Neural progenitor cell (in vitro differentiated cells): Measurements from ENCODE around the gene SNX4. TPM values are rescaled to one million over a fixed set of nuclear protein-coding genes. Genes with fewer than 3 reads are reported as not detected.

ENCODE experiments used
- DNase-seq: peaks from one replicate; pipeline ENCODE4 v3.0.0-alpha.2; 2016; ENCODE audit warnings: low spot score
- H2AFZ ChIP-seq: fragments of 200-600 bp; sonication (generic); replicated peaks from 2 replicates; pipeline ENCODE4 v1.6.1; 2016; ENCODE audit warnings: antibody characterized with exemption
- H3F3A ChIP-seq: fragments of 200-600 bp; sonication (generic); 2 replicates; pipeline ENCODE4 v1.6.1; 2016; ENCODE audit warnings: antibody characterized with exemption, low read depth
- H3K27ac ChIP-seq: fragments of 200-600 bp; sonication (generic); 2 replicates; pipeline ENCODE4 v1.5.1; 2016; ENCODE audit warnings: mild to moderate bottlenecking
- H3K27me3 ChIP-seq: fragments of 200-600 bp; sonication (generic); 2 replicates; pipeline ENCODE4 v1.6.1; 2016; ENCODE audit warnings: mild to moderate bottlenecking, moderate library complexity
- H3K36me3 ChIP-seq: fragments of 200-600 bp; sonication (generic); 2 replicates; pipeline ENCODE4 v1.5.1; 2016
- H3K4me1 ChIP-seq: fragments of 200-600 bp; sonication (generic); 2 replicates; pipeline ENCODE4 v1.6.1; 2016; ENCODE audit warnings: mixed run types
- H3K4me2 ChIP-seq: fragments of 200-600 bp; sonication (generic); 2 replicates; pipeline ENCODE4 v1.6.1; 2016
- H3K4me3 ChIP-seq: fragments of 200-600 bp; sonication (generic); 2 replicates; pipeline ENCODE4 v1.5.1; 2016
- H3K79me2 ChIP-seq: fragments of 200-600 bp; sonication (generic); 2 replicates; pipeline ENCODE4 v1.6.1; 2016; ENCODE audit warnings: low read depth
- H3K9ac ChIP-seq: fragments of 200-600 bp; sonication (generic); 2 replicates; pipeline ENCODE4 v1.6.1; 2016
- H3K9me3 ChIP-seq: fragments of 200-600 bp; sonication (generic); 2 replicates; pipeline ENCODE4 v1.5.1; 2016; ENCODE audit warnings: low read depth
- H4K20me1 ChIP-seq: fragments of 200-600 bp; sonication (generic); 2 replicates; pipeline ENCODE4 v1.6.1; 2016; ENCODE audit warnings: low read depth
- H3K27ac Mint-ChIP-seq: 3 replicates; pipeline ENCODE4 v1.8.0; 2021; ENCODE audit warnings: mixed read lengths
- H3K27me3 Mint-ChIP-seq: 2 replicates; pipeline ENCODE4 v1.8.0; 2022; ENCODE audit warnings: low read depth, mild to moderate bottlenecking, inconsistent platforms, moderate library complexity, mixed read lengths; ENCODE audit not compliant: insufficient read depth
- H3K36me3 Mint-ChIP-seq: 3 replicates; pipeline ENCODE4 v1.8.0; 2021; ENCODE audit warnings: mixed read lengths
- H3K4me1 Mint-ChIP-seq: 3 replicates; pipeline ENCODE4 v1.8.0; 2021; ENCODE audit warnings: mixed read lengths
- H3K4me3 Mint-ChIP-seq: 3 replicates; pipeline ENCODE4 v1.8.0; 2021; ENCODE audit warnings: mild to moderate bottlenecking, moderate library complexity, mixed read lengths
- H3K9me3 Mint-ChIP-seq: 3 replicates; pipeline ENCODE4 v1.8.0; 2020; ENCODE audit warnings: mixed read lengths
- CTCF ChIP-seq: fragments of 200-600 bp; sonication (generic); IDR thresholded peaks from 2 replicates; pipeline ENCODE4 v1.5.1; 2017; ENCODE audit warnings: antibody characterized with exemption, mild to moderate bottlenecking
- EZH2 ChIP-seq: fragments of 200-600 bp; sonication (generic); IDR thresholded peaks from 2 replicates; pipeline ENCODE4 v1.6.1; 2017; ENCODE audit warnings: antibody characterized with exemption, mild to moderate bottlenecking, moderate library complexity
- EZH2phosphoT487 ChIP-seq: fragments of 200-600 bp; sonication (generic); IDR thresholded peaks from 2 replicates; pipeline ENCODE4 v1.6.1; 2017; ENCODE audit warnings: antibody characterized with exemption
- total RNA-seq: library from RNA; depleted of rRNA; stranded (reverse); fragments of >200 nt; gene quantifications from 2 replicates; pipeline ENCODE4 v1.2.3, GENCODE V29; 2015; ENCODE audit warnings: low replicate concordance

SNX4 gene
- total RNA-seq, 1 donor from 2014 or later: 65.4 TPM

GRCh38 chr3:125440559-125440955 is 79.4 kb downstream of the SNX4 start:
- H2AFZ ChIP-seq: peak overlapping the region; percentile 57
- H3K27me3 Mint-ChIP-seq: peaks cover 2% of the 10 kb centered on the region
- H3K9ac ChIP-seq: no peak overlapping the region
- no peaks in the 10 kb centered on the region for H3K4me1 ChIP-seq
- peaks cover 14% of the 10 kb centered on the region for H3F3A ChIP-seq
- no peaks in the 10 kb centered on the region for H3K27me3 ChIP-seq
- DNase-seq: no peak
- no peaks in the 10 kb centered on the region for H4K20me1 ChIP-seq
- peaks cover 5% of the 10 kb centered on the region for H3K9me3 Mint-ChIP-seq
- no peak overlapping the region for H3K4me3 ChIP-seq
- no peak overlapping the region for H3K4me2 ChIP-seq
- no peak overlapping the region for H3K27ac ChIP-seq
- no peak overlapping the region for H3K4me3 Mint-ChIP-seq
- no peak for TF ChIP-seq CTCF
- TF ChIP-seq EZH2: no peak
- TF ChIP-seq EZH2phosphoT487: no peak
- no peaks in the 10 kb centered on the region for H3K36me3 ChIP-seq
- H3K4me1 Mint-ChIP-seq: peaks cover 2% of the 10 kb centered on the region
- no peak overlapping the region for H3K27ac Mint-ChIP-seq
- H3K36me3 Mint-ChIP-seq: peaks cover 5% of the 10 kb centered on the region
- no peaks in the 10 kb centered on the region for H3K79me2 ChIP-seq
- no peaks in the 10 kb centered on the region for H3K9me3 ChIP-seq

- H3K27ac Mint-ChIP-seq: no peak overlapping the region
- peaks cover 9% of the 10 kb centered on the region for H3F3A ChIP-seq
These were observed 82.2 kb downstream of the SNX4 start for GRCh38 chr3:125437631-125438435.

GRCh38 chr3:125436921-125437320 is 83.1 kb downstream of the SNX4 start:
- Histone ChIP-seq H3F3A (peaks cover 9% of the 10 kb centered on the region), H3K4me3 (no peak overlapping the region), H2AFZ (no peak overlapping the region), H3K79me2 (no peaks in the 10 kb centered on the region), H3K9me3 (no peaks in the 10 kb centered on the region), H4K20me1 (no peaks in the 10 kb centered on the region), H3K9ac (no peak overlapping the region), H3K4me2 (no peak overlapping the region), H3K36me3 (no peaks in the 10 kb centered on the region), H3K27me3 (no peaks in the 10 kb centered on the region), H3K27ac (no peak overlapping the region), H3K4me1 (no peaks in the 10 kb centered on the region)
- Mint-ChIP-seq H3K4me3 (no peak overlapping the region), H3K36me3 (no peaks in the 10 kb centered on the region), H3K9me3 (no peaks in the 10 kb centered on the region), H3K27me3 (peaks cover 5% of the 10 kb centered on the region), H3K4me1 (peaks cover 2% of the 10 kb centered on the region), H3K27ac (no peak overlapping the region)
- TF ChIP-seq CTCF (no peak), EZH2 (no peak), EZH2phosphoT487 (no peak)
- DNase-seq: no peak

More at GRCh38 chr3:125437631-125438435, 82.2 kb downstream of the SNX4 start:
- TF ChIP-seq EZH2phosphoT487 (no peak), EZH2 (no peak), CTCF (peak; percentile 99)
- H3K27me3 Mint-ChIP-seq: peaks cover 5% of the 10 kb centered on the region
- Histone ChIP-seq H4K20me1 (no peaks in the 10 kb centered on the region), H3K4me2 (no peak overlapping the region), H3K27ac (no peak overlapping the region), H3K4me3 (no peak overlapping the region), H3K79me2 (no peaks in the 10 kb centered on the region), H3K4me1 (no peaks in the 10 kb centered on the region), H3K36me3 (no peaks in the 10 kb centered on the region), H2AFZ (no peak overlapping the region), H3K9ac (no peak overlapping the region), H3K9me3 (no peaks in the 10 kb centered on the region), H3K27me3 (no peaks in the 10 kb centered on the region)
- peaks cover 2% of the 10 kb centered on the region for H3K4me1 Mint-ChIP-seq
- H3K36me3 Mint-ChIP-seq: peaks cover under 1% of the 10 kb centered on the region
- DNase-seq: peak; percentile 61
- H3K9me3 Mint-ChIP-seq: peaks cover 2% of the 10 kb centered on the region
- H3K4me3 Mint-ChIP-seq: no peak overlapping the region
